Occipital lobe (tissue), 1 donor: ENCODE results near the gene AAR2. TPM values are rescaled to one million over a fixed set of nuclear protein-coding genes. Genes with fewer than 3 reads are reported as not detected.

Experiments
- total RNA-seq: library from RNA; depleted of rRNA; stranded (reverse); fragments of >200 nt; gene quantifications from one replicate; pipeline ENCODE4 v1.2.3, GENCODE V29; 2014

Gene AAR2
- total RNA-seq, 1 donor from 2014 or later, result 24.3 TPM

Other genes with a start within 250 kb of the AAR2 start
- 82.2 TPM for gene EPB41L1, start 81.7 kb upstream of the AAR2 start, total RNA-seq
- gene DLGAP4, start 69.9 kb downstream of the AAR2 start, total RNA-seq, result 29.9 TPM